Left ventricle myocardium superior (tissue), 1 donor: ENCODE measurements around the gene WWOX. TPM values are rescaled to one million over a fixed set of nuclear protein-coding genes. Genes with fewer than 3 reads are reported as not detected.
"Not testable (repeated sequence)": the region's sequence is repeated elsewhere in the genome, so short reads cannot be mapped to it uniquely, and the experiment has no call there.

Source experiments
- ATAC-seq: fragments of 200-7000 bp; cut with Tn5 transposase; one replicate; pipeline ENCODE4 v1.9.1; 2020; ENCODE audit warnings: mild to moderate bottlenecking, moderate library complexity
- DNase-seq: peaks from one replicate; pipeline ENCODE4 v3.0.0-alpha.2; 2020
- intact Hi-C: fragments of 100-400 bp; cut with micrococcal nuclease; formaldehyde crosslinking; loops from one replicate; pipeline ENCODE4 v1.11.0; 2022
- total RNA-seq: library from RNA; stranded (reverse); fragmentation: NEBNext Ultra II Directional; extraction: Animal tissue kit (Norgen Biotek cat#: 25700); gene quantifications from one replicate; pipeline ENCODE4 v1.2.1, GENCODE V29; 2021
- donor health status: DM: no; HTN: yes; CAD: no; lungs with severe emphysema.

WWOX gene
- total RNA-seq, 1 donor from 2014 or later, result 12.8 TPM

GRCh38 chr16:79248351-79248750 lies 1148.9 kb downstream of the WWOX start:
- ATAC-seq (no peak), DNase-seq (no peak)
- intact Hi-C loops, result no loop called here

DNA sequence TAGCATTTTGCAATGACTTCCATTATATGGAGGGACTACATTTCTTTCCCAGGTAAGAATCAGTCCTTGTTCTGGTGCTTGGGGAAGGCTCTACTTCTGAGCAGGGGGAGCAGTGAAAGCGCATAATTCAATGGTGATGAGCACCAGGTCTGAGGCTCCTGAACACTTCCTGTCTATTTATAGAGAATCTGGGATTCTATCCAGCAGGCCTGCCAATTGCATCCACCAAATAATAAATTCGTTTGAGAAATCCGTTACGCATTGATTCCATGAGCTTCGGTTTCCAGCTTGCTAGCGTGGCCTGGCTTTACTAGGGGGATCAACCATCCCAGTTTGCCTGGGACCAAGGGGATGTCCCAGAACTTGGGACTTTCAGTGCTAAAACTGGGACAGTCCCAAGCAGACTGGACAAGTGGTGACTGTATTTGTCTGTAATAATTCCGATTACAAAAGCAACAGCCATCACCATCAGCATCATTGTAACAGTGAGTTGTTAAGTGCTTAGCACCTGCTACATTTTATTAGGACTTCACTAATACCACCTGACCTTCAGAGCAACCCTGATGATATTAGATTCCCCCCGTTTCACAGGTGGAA lies 1151.1 kb downstream of the WWOX start:
- ATAC-seq (peak; percentile 53), DNase-seq (no peak)
- intact Hi-C loops, result no loop called here

GRCh38 chr16:79253100-79253631 lies 1153.7 kb downstream of the WWOX start:
- DNase-seq, result no peak
- intact Hi-C loops, result no loop called here
- no peak for ATAC-seq

DNA sequence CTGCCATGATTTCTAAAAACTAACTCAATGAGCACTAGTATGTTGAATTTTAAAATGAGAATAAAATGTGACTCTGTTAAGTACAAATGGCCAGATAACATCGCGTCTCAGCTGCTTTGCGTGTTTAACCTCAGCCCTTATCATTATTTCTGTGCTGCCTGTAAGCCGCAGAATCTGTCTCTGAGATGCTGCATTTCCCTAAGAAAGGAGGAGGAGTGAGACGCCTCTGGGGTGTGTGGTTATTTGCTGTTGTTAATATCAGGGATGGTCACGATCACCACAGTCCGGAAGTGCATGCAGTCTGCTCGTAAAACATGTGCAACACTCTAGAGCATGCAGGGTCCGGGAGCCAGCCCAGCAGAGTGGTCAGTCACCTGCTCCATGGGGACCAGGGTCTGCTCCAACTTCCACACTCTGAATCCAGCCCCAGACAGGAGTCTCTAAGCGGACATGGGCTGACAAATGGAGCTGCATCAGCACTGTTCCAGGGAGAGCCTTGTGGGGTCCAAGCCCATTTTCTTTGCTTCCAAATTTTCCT lies 1158.6 kb downstream of the WWOX start:
- DNase-seq, result no peak
- ATAC-seq, result no peak
- intact Hi-C loops, result no loop called here

GRCh38 chr16:79260890-79261289 lies 1161.4 kb downstream of the WWOX start:
- intact Hi-C loops, ATAC-seq, DNase-seq: not testable (repeated sequence)

- peak; percentile 72 for ATAC-seq
- intact Hi-C loops, result no loop called here
- DNase-seq, result peak; percentile 72
These were observed 1162.1 kb downstream of the WWOX start for GRCh38 chr16:79261481-79261940.

- DNase-seq (no peak), ATAC-seq (peak; percentile 66)
- intact Hi-C loops, result no loop called here
These were observed 1162.6 kb downstream of the WWOX start for GRCh38 chr16:79261944-79262552.

Other genes with a start within 250 kb of the WWOX start
- not detected for gene CLEC3A, start 77.1 kb upstream of the WWOX start, total RNA-seq